ENCODE measurements around the gene MGME1. TPM values are rescaled to one million over a fixed set of nuclear protein-coding genes. Genes with fewer than 3 reads are reported as not detected.

The MGME1 gene
- total and polyA plus RNA-seq, 2 donors (not counting 1 experiment from before 2014, with no cell fraction given), result 11.7 to 11.9 TPM

- Histone ChIP-seq H3K4me2 (ENCODE audit: extremely low read depth, insufficient read depth, low read length) (no peak overlapping the region), H3K9me3 (ENCODE audit: control insufficient read depth, insufficient read depth, low read depth, low read length) (no peaks in the 10 kb centered on the region), H3K9ac (ENCODE audit: insufficient read depth, low read length) (no peak overlapping the region), H3K27me3 (ENCODE audit: control insufficient read depth, insufficient read depth, low read length) (no peaks in the 10 kb centered on the region), H3K27ac (ENCODE audit: insufficient read depth, low read length) (no peak overlapping the region), H4K20me1 (ENCODE audit: control insufficient read depth, extremely low read depth, insufficient read depth, low read length) (no peaks in the 10 kb centered on the region), H3K4me3 (replicated peaks in 1 of 4; ENCODE audit: control extremely low read depth in 1 of 4, insufficient read depth in 1 of 4, low read depth in 3 of 4, low read length in 4 of 4) (no peak overlapping the region), H3K36me3 (ENCODE audit: control insufficient read depth, insufficient read depth, low read length) (peaks cover 33% of the 10 kb centered on the region), H3K79me2 (ENCODE audit: control insufficient read depth, insufficient read depth, low read length) (peaks cover 7% of the 10 kb centered on the region), H2AFZ (ENCODE audit: low read length) (no peak overlapping the region), H3K4me1 (ENCODE audit: control insufficient read depth, extremely low read depth, insufficient read depth, low read length) (no peaks in the 10 kb centered on the region)
- TF ChIP-seq EZH2 (IDR thresholded peaks at IDR 0.05; ENCODE audit: low read length, missing control alignments) (no peak), CTCF (conservative IDR thresholded peaks at IDR 0.05 in 1 of 2, IDR thresholded peaks at IDR 0.05 in 1 of 2; ENCODE audit: low read depth in 1 of 2, low read length in 2 of 2) (no peak)
- no peak for DNase-seq (ENCODE audit: low read depth in 2 of 2)
Measured at GRCh38 chr20:17946572-17947473, 22.0 kb upstream of the MGME1 start.

GRCh38 chr20:17947474-17947815 lies 21.4 kb upstream of the MGME1 start:
- Histone ChIP-seq H3K9ac (ENCODE audit: insufficient read depth, low read length) (no peak overlapping the region), H3K9me3 (ENCODE audit: control insufficient read depth, insufficient read depth, low read depth, low read length) (no peaks in the 10 kb centered on the region), H3K36me3 (ENCODE audit: control insufficient read depth, insufficient read depth, low read length) (peaks cover 31% of the 10 kb centered on the region), H2AFZ (ENCODE audit: low read length) (no peak overlapping the region), H3K79me2 (ENCODE audit: control insufficient read depth, insufficient read depth, low read length) (peaks cover 8% of the 10 kb centered on the region), H4K20me1 (ENCODE audit: control insufficient read depth, extremely low read depth, insufficient read depth, low read length) (no peaks in the 10 kb centered on the region), H3K27me3 (ENCODE audit: control insufficient read depth, insufficient read depth, low read length) (no peaks in the 10 kb centered on the region), H3K4me3 (replicated peaks in 1 of 4; ENCODE audit: control extremely low read depth in 1 of 4, insufficient read depth in 1 of 4, low read depth in 3 of 4, low read length in 4 of 4) (no peak overlapping the region), H3K4me1 (ENCODE audit: control insufficient read depth, extremely low read depth, insufficient read depth, low read length) (no peaks in the 10 kb centered on the region), H3K27ac (ENCODE audit: insufficient read depth, low read length) (no peak overlapping the region), H3K4me2 (ENCODE audit: extremely low read depth, insufficient read depth, low read length) (no peak overlapping the region)
- no peak for DNase-seq (ENCODE audit: low read depth in 2 of 2)
- TF ChIP-seq EZH2 (IDR thresholded peaks at IDR 0.05; ENCODE audit: low read length, missing control alignments), result no peak

GRCh38 chr20:17948442-17948841 lies 20.4 kb upstream of the MGME1 start:
- Histone ChIP-seq H3K4me1 (ENCODE audit: control insufficient read depth, extremely low read depth, insufficient read depth, low read length) (no peaks in the 10 kb centered on the region), H3K4me3 (replicated peaks in 1 of 4; ENCODE audit: control extremely low read depth in 1 of 4, insufficient read depth in 1 of 4, low read depth in 3 of 4, low read length in 4 of 4) (no peak overlapping the region), H3K9me3 (ENCODE audit: control insufficient read depth, insufficient read depth, low read depth, low read length) (no peaks in the 10 kb centered on the region), H3K4me2 (ENCODE audit: extremely low read depth, insufficient read depth, low read length) (no peak overlapping the region), H3K79me2 (ENCODE audit: control insufficient read depth, insufficient read depth, low read length) (peaks cover 15% of the 10 kb centered on the region), H3K27ac (ENCODE audit: insufficient read depth, low read length) (no peak overlapping the region), H2AFZ (ENCODE audit: low read length) (no peak overlapping the region), H3K9ac (ENCODE audit: insufficient read depth, low read length) (no peak overlapping the region), H4K20me1 (ENCODE audit: control insufficient read depth, extremely low read depth, insufficient read depth, low read length) (no peaks in the 10 kb centered on the region), H3K27me3 (ENCODE audit: control insufficient read depth, insufficient read depth, low read length) (no peaks in the 10 kb centered on the region), H3K36me3 (ENCODE audit: control insufficient read depth, insufficient read depth, low read length) (peaks cover 26% of the 10 kb centered on the region)
- TF ChIP-seq EZH2 (IDR thresholded peaks at IDR 0.05; ENCODE audit: low read length, missing control alignments) (no peak), CTCF (conservative IDR thresholded peaks at IDR 0.05 in 1 of 2, IDR thresholded peaks at IDR 0.05 in 1 of 2; ENCODE audit: low read depth in 1 of 2, low read length in 2 of 2) (no peak)
- DNase-seq (ENCODE audit: low read depth in 2 of 2), result no peak

All from fibroblast of lung (primary cell).